ENCODE measurements around the gene GNA14.
A peak's percentile ranks its signal among the peaks of the same experiment; 100 is the strongest.
"Not testable (repeated sequence)": the region's sequence is repeated elsewhere in the genome, so short reads cannot be mapped to it uniquely, and the experiment has no call there.

GNA14 gene

GRCh38 chr9:77648234-77649108 is at the start of gene GNA14:
Gene GNA14 (minus strand): TSS chr9:77648322. CDS start chr9:77647793, 529 bp downstream.
- FAIRE-seq, result no peak

DNA sequence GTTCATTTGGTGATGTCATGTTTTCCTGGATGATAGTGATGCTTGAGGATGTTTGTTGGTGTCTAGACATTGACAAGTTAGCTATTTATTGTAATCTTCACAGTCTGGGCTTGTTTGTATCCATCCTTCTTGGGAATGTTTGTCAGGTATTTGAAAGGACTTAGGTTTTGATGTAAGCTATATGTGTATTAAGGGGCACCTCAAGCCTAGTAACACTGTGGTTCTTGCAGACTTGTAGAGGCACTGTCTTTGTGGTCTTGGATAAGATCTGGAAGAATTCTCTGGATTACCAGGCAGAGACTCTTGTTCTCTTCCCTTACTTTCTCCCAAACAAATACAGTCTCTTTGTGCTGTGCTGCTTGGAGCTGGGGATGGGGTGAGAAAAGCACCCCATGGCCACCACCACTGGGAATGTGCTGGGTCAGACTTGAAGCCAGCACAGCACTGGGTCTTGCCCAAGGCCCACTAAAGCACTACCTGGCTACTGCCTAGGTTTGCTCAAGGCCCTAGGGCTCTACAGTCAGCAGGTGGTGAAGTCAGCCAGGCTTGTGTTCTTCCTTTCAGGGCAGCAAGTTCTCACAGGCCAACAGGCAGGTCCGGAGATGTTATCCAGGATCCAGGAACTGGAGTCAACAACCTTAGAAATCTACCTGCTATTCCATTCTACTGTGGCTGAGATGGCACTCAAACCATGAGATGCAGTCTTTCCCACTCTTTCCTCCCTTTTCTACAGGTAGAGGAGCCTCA is 49.3 kb upstream of the GNA14 start:
- FAIRE-seq, result no peak

GRCh38 chr9:77690723-77691122 is 42.6 kb upstream of the GNA14 start:
- FAIRE-seq, result not testable (repeated sequence)

DNA sequence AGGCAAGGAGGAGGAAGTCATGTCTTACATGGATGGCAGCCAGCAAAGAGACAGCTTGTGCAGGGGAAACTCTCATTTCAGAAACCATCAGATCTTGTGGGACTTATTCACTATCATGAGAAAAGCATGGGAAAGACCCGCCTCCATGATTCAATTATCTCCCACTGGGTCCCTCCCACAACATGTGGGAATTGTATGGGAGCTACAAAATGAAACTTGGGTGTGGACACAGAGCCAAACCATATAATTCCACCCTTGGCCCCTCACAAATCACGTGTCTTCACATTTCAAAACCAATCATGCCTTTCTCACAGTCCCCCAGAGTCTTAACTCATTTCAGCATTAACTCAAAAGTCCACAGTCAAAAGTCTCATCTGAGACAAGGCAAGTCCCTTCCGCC is 42.0 kb upstream of the GNA14 start:
- FAIRE-seq, result not testable (repeated sequence)

DNA sequence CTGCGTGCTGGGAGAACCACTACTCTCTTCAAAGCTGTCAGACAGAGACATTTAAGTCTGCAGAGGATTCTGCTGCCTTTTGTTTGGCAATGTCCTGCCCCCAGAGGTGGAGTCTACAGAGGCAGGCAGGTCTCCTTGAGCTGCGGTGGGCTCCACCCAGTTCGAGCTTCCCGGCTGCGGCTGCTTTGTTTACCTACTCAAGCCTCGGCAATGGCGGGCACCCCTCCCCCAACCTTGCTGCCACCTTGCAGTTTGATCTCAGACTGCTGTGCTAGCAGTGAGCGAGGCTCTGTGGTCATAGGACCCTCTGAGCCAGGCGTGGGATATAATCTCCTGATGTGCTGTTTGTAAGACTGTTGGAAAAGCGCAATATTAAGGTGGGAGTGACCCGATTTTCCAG is 39.6 kb upstream of the GNA14 start:
- FAIRE-seq, result not testable (repeated sequence)

DNA sequence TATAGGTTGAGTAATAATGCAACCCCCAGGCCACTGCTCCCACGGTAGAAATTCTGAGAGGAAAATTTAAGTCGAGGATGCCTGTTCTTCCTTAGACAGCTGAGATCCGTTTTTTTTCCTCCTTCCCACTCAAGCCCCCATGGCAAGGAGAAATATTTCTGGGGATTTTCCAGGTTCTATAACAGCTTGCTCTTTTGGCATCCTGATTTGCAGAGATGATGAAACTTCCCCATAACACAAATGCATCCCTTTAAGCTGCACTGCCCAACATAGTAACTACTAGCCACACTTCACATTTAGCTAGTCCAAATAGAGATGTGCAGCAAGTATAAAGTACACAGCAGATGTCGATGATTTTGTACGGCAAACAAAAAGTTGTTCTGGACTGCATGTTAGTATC is 32.5 kb upstream of the GNA14 start:
- no peak for FAIRE-seq

GRCh38 chr9:77679661-77680368 is 31.7 kb upstream of the GNA14 start:
- no peak for FAIRE-seq

GRCh38 chr9:77679088-77679487 is 31.0 kb upstream of the GNA14 start:
- no peak for FAIRE-seq

GRCh38 chr9:77677957-77678535 is 29.9 kb upstream of the GNA14 start:
- no peak for FAIRE-seq

- FAIRE-seq, result no peak
These were observed 29.3 kb upstream of the GNA14 start for GRCh38 chr9:77677397-77677796.

DNA sequence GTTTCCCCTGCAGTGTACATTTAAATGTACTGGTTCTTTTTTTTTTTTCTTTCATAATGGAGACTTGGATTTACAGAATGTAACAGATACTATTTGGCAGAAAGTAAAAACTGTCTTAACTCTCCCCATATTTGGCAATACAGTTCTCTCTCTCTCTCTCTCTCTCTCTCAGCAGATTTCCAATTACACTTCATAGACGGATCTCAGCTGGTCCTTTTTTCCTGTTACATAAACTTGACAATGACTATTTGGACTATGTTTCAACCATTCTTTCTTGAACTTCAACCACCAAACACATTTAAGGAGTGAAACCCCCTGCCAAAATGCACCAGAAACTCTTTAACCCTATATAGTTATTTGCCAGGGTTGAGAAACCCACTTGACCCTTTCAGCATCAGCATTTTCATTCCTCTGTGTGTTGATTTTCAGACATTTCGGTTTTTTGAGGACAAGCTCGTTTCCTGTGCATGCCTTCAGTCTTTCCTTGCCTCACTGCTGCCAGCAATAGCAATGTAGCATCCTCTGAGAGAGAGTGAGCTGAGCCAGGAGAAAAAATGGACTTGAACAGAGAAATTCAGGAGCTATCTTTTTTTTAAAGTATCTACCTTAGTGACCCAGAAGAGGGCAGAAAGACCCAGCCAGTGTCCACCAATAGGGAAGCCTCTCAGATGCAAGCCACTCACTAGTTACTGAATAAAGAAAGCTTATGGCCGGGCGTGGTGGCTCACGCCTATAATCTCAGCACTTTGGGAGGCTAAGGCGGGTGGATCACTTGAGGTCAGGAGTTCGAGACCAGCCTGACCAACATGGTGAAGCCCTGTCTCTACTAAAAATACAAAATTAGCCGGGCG is 26.0 kb upstream of the GNA14 start:
- no peak for FAIRE-seq

DNA sequence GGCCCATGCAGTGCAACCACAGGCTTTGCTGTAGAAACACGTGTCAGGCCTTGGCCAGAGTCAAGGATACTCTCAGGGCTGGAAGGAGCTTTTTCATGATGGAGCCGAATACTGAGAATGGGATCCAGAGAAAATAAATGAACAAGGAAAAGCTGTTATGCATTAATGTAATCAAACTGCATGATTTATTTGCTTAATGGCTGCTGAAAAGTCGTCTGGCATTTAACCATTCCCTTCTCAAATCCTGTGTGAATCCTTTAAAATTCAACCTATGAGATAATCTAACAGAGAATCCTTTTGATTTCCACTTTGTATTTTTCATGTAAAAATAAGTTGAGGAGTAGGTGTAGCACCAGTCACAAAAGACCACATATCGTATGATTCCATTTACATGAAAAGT is 24.1 kb upstream of the GNA14 start:
- no peak for FAIRE-seq

- FAIRE-seq, result no peak
These were observed 19.0 kb upstream of the GNA14 start for GRCh38 chr9:77667151-77667550.

GRCh38 chr9:77663754-77664153 is 15.6 kb upstream of the GNA14 start:
- peak; percentile 74 for FAIRE-seq

- FAIRE-seq, result no peak
These were observed 13.5 kb upstream of the GNA14 start for GRCh38 chr9:77661566-77662085.

DNA sequence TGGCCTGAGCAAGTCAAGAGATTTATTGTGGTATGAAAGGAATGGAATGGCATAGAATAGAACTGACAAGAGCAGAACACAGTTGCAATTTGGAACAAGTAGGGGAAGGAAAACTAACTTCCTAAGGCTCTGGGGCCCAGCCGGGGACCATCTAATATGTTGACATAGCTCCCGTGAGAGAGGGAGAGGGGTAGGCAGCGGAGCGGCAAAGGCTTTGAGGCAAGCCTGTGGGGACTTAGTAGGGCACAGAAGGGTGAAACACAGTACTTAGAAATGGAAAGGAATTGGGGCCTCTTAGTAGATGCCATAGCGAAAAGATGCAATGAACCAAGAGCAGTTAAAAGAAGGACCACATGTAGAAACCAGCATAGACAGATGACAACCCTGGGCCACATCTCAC is 11.8 kb upstream of the GNA14 start:
- FAIRE-seq, result no peak

DNA sequence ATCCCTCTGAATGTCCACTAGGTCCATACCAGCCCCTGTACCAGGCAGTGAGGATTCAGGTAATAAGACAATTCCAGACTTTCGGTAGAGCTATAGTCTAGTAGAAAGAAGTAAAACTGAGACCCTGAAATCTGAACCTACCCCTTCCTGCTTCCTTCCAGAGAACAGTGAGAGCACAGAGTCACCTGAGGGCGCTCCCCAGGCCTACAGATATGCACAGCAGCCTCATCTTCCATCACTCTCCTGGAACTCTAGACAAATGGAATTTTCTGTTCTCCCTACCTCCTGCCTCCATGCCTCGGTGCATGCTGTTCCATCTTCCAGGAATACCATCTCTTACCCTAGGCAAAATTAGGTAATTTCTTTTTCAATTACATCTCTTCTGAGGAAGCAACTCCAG is 3.1 kb upstream of the GNA14 start:
- no peak for FAIRE-seq

GRCh38 chr9:77649109-77649812 is 1.1 kb upstream of the GNA14 start:
- FAIRE-seq, result no peak

DNA sequence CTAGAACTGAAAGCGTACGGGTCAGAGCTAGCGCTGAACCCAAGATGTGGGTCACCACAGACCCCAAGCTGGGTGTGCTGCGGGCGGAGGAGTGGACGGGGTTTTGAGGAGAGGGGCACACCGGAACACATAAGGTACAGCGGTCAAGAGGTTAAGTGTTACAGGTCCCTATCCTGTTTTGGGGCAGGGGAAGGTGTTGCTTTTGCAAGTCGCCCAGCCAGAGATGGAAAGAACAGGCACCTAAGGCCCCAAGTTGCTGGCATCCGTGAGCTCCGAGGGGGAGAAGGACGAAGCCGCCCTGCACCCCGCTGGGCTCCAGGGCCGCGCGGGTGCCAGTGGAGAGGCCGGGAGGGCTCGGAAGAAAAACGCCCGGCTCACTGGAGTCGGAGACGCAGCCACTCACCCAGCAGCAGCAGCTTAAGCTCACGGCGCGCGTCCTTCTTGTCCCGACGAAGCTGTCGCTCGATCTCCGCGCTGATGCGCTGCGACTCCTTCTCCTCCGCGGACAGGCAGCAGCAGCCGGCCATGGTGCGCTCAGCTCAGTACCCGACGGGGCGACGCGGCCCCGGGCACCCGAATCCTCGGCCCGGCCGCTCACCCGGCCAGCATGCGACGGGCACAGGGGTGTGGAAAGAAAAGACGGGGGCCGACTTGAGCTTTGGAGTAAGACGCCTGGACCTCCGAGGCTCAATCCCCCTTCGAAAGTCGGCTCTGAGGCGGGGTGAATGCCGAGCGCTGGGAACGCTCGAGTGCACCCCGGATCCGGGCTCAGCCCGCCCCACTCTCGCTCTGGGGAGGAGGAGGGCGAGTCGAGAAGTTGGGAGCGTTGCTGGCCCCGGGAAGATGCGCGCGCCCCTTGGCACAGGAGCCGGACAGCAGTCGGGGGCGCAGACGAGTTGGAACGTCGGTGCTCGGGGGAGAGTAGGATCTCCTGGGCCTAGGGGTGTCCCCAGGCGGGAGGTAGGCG is 572 bp downstream of the GNA14 start:
- no peak for FAIRE-seq

DNA sequence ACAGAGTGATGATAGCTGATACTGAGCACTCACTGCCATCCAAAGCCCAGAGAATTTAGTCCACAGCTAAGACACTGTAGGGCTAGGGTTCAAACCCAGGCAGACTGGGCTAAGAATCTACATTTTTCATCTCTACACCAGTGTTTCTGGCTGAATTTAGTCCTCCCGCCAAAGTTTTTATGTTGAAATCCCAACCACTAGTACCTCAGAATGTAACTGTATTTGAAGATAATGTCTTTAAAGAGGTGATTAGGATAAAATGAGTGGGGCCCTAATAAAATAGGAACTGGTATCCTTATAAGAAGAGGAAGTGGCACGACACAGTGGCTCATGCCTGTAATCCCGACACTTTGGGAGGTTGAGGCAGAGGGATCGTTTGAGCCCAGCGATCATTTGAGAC is 4.3 kb downstream of the GNA14 start:
- no peak for FAIRE-seq

All from islet of Langerhans (tissue), 1 donor.